Activated CD4-positive, alpha-beta T cell treated with anti-CD3 and anti-CD28 coated beads for 36 hours (primary cell): ENCODE results near the gene CASK. TPM values are rescaled to one million over a fixed set of nuclear protein-coding genes. Genes with fewer than 3 reads are reported as not detected.

Source experiments
- ATAC-seq: fragments of 200-7000 bp; cut with Tn5 transposase; one replicate; pipeline ENCODE4 v1.10.0; 2021; ENCODE audit warnings: mild to moderate bottlenecking, moderate library complexity
- CTCF ChIA-PET: fragments of 350-600 bp; sonication (Branson Sonifier 250); formaldehyde crosslinking; loops from one replicate; lab custom pipeline; 2021; ENCODE audit warnings: antibody characterized with exemption; lab: Charles Lee
- POLR2A ChIA-PET: fragments of 350-600 bp; sonication (Branson Sonifier 250); formaldehyde crosslinking; loops from one replicate; lab custom pipeline; 2021; ENCODE audit warnings: antibody characterized with exemption, inconsistent platforms; lab: Charles Lee
- DNase-seq: peaks from one replicate; pipeline ENCODE4 v3.0.0-alpha.2; 2020
- H3K27ac Mint-ChIP-seq: one replicate; pipeline ENCODE4 v1.8.0; 2021; ENCODE audit warnings: mixed read lengths
- H3K27me3 Mint-ChIP-seq: one replicate; pipeline ENCODE4 v1.8.0; 2021; ENCODE audit warnings: mixed read lengths
- H3K36me3 Mint-ChIP-seq: one replicate; pipeline ENCODE4 v1.8.0; 2021; ENCODE audit warnings: low read depth, mixed read lengths
- H3K4me1 Mint-ChIP-seq: one replicate; pipeline ENCODE4 v1.8.0; 2021; ENCODE audit warnings: mixed read lengths
- H3K4me3 Mint-ChIP-seq: one replicate; pipeline ENCODE4 v1.8.0; 2021; ENCODE audit warnings: mild to moderate bottlenecking, moderate library complexity, mixed read lengths
- H3K9me3 Mint-ChIP-seq: one replicate; pipeline ENCODE4 v1.8.0; 2021; ENCODE audit warnings: low read depth, mixed read lengths
- intact Hi-C, 2 experiments: fragments of 100-400 bp; cut with DNase I in 1 of 2; cut with micrococcal nuclease in 1 of 2; formaldehyde crosslinking; loops; one replicate each; pipeline versions ENCODE4 v1.14.2 to v1.15.1; 2022 to 2024; cut with DNase I, micrococcal nuclease
- total RNA-seq, 2 experiments: library from RNA; stranded (reverse); gene quantifications; one replicate each; pipeline ENCODE4 v1.2.3, GENCODE V29; 2021

Gene CASK
- total RNA-seq, 2 experiments from 2014 or later = 14.4 to 15.0 TPM

- peak; percentile 47 for ATAC-seq
- ChIA-PET POLR2A (interaction anchor here (0.6 kb wide), 1 partner anchor 127 kb away, joined by 3 read pairs; no protein-coding TSS in a partner anchor), CTCF (interaction anchor here (1.0 kb wide), 1 partner anchor 9 kb away, joined by 4 read pairs; no protein-coding TSS in a partner anchor)
- Mint-ChIP-seq H3K4me3 (no peak overlapping the region), H3K9me3 (peaks cover 2% of the 10 kb centered on the region), H3K27me3 (no peaks in the 10 kb centered on the region), H3K27ac (peak overlapping the region; percentile 25), H3K4me1 (peaks cover 39% of the 10 kb centered on the region), H3K36me3 (peaks cover 2% of the 10 kb centered on the region)
- DNase-seq = no peak
- intact Hi-C loops = loop anchor here in 1 of 2 experiments (5.0 kb wide), 1 partner anchor 112 kb away; no protein-coding TSS in a partner anchor
Observed at GRCh38 chrX:41909068-41909467, 14.3 kb downstream of the CASK start.

GRCh38 chrX:41906515-41907187, 16.7 kb downstream of the CASK start:
- peak; percentile 72 for ATAC-seq
- Mint-ChIP-seq H3K27ac (peak overlapping the region; percentile 72), H3K4me3 (no peak overlapping the region), H3K36me3 (peaks cover 11% of the 10 kb centered on the region), H3K9me3 (peaks cover 2% of the 10 kb centered on the region), H3K4me1 (peaks cover 44% of the 10 kb centered on the region), H3K27me3 (no peaks in the 10 kb centered on the region)
- intact Hi-C loops = loop anchor here (2.0 to 5.0 kb wide), 2 partner anchors 14 to 109 kb away; no protein-coding TSS in a partner anchor
- DNase-seq = peak; percentile 55
- POLR2A ChIA-PET = interaction anchor here (0.5 kb wide), 1 partner anchor 1751 kb away, joined by 6 read pairs; no protein-coding TSS in a partner anchor
- CTCF ChIA-PET = interaction anchor here (0.7 to 1.8 kb wide), 2 partner anchors 12 kb away, joined by 3 to 4 read pairs; no protein-coding TSS in a partner anchor

- H3K4me3 Mint-ChIP-seq = no peak overlapping the region
- peaks cover 8% of the 10 kb centered on the region for H3K9me3 Mint-ChIP-seq
- peaks cover 32% of the 10 kb centered on the region for H3K4me1 Mint-ChIP-seq
- ATAC-seq (no peak), DNase-seq (no peak)
- no peak overlapping the region for H3K27ac Mint-ChIP-seq
- ChIA-PET CTCF (no interaction called here), POLR2A (no interaction called here)
- H3K27me3 Mint-ChIP-seq = no peaks in the 10 kb centered on the region
- intact Hi-C loops = no loop called here
- peaks cover 15% of the 10 kb centered on the region for H3K36me3 Mint-ChIP-seq
Observed at GRCh38 chrX:41903544-41903943, 19.8 kb downstream of the CASK start.

GRCh38 chrX:41900321-41900720, 23.0 kb downstream of the CASK start:
- DNase-seq = no peak
- Mint-ChIP-seq H3K36me3 (peaks cover 24% of the 10 kb centered on the region), H3K27me3 (no peaks in the 10 kb centered on the region), H3K4me1 (peaks cover 14% of the 10 kb centered on the region), H3K4me3 (no peak overlapping the region), H3K9me3 (peaks cover 12% of the 10 kb centered on the region), H3K27ac (no peak overlapping the region)
- ATAC-seq = no peak
- POLR2A ChIA-PET = no interaction called here
- CTCF ChIA-PET = no interaction called here
- intact Hi-C loops = no loop called here

- peaks cover 10% of the 10 kb centered on the region for H3K9me3 Mint-ChIP-seq
Observed at GRCh38 chrX:41895826-41896225, 27.5 kb downstream of the CASK start.

GRCh38 chrX:41890026-41890423, 33.3 kb downstream of the CASK start:
- POLR2A ChIA-PET = no interaction called here
- ATAC-seq (no peak), DNase-seq (no peak)
- H3K9me3 Mint-ChIP-seq = no peaks in the 10 kb centered on the region
- H3K36me3 Mint-ChIP-seq = peaks cover 22% of the 10 kb centered on the region
- H3K27ac Mint-ChIP-seq = no peak overlapping the region
- H3K4me1 Mint-ChIP-seq = peaks cover 19% of the 10 kb centered on the region
- CTCF ChIA-PET = no interaction called here
- H3K27me3 Mint-ChIP-seq = no peaks in the 10 kb centered on the region
- intact Hi-C loops = no loop called here
- H3K4me3 Mint-ChIP-seq = no peak overlapping the region

More at GRCh38 chrX:41895826-41896225, 27.5 kb downstream of the CASK start:
- no peak for DNase-seq
- H3K27me3 Mint-ChIP-seq = no peaks in the 10 kb centered on the region
- intact Hi-C loops = no loop called here
- no peaks in the 10 kb centered on the region for H3K4me1 Mint-ChIP-seq
- ChIA-PET POLR2A (no interaction called here), CTCF (interaction anchor here (0.6 kb wide), 2 partner anchors 99 to 209 kb away, joined by 3 read pairs; no protein-coding TSS in a partner anchor)
- no peak overlapping the region for H3K27ac Mint-ChIP-seq
- H3K36me3 Mint-ChIP-seq = peaks cover 25% of the 10 kb centered on the region
- H3K4me3 Mint-ChIP-seq = no peak overlapping the region
- ATAC-seq = no peak

- no peak for ATAC-seq
- no peak for DNase-seq
- no peak overlapping the region for H3K27ac Mint-ChIP-seq
- H3K4me1 Mint-ChIP-seq = peaks cover 21% of the 10 kb centered on the region
- CTCF ChIA-PET = no interaction called here
- no peaks in the 10 kb centered on the region for H3K9me3 Mint-ChIP-seq
- POLR2A ChIA-PET = no interaction called here
- intact Hi-C loops = no loop called here
- H3K36me3 Mint-ChIP-seq = peaks cover 20% of the 10 kb centered on the region
- H3K27me3 Mint-ChIP-seq = no peaks in the 10 kb centered on the region
- no peak overlapping the region for H3K4me3 Mint-ChIP-seq
Observed at GRCh38 chrX:41889317-41890025, 33.9 kb downstream of the CASK start.

- H3K36me3 Mint-ChIP-seq = peaks cover 12% of the 10 kb centered on the region
- H3K27me3 Mint-ChIP-seq = no peaks in the 10 kb centered on the region
- H3K27ac Mint-ChIP-seq = peak overlapping the region; percentile 42
- intact Hi-C loops = no loop called here
- no peaks in the 10 kb centered on the region for H3K9me3 Mint-ChIP-seq
- ChIA-PET CTCF (no interaction called here), POLR2A (no interaction called here)
- H3K4me3 Mint-ChIP-seq = no peak overlapping the region
- ATAC-seq = no peak
- peaks cover 33% of the 10 kb centered on the region for H3K4me1 Mint-ChIP-seq
- DNase-seq = no peak
Observed at GRCh38 chrX:41887691-41888090, 35.7 kb downstream of the CASK start.

GRCh38 chrX:41885724-41886123, 37.6 kb downstream of the CASK start:
- no peak overlapping the region for H3K4me3 Mint-ChIP-seq
- intact Hi-C loops = no loop called here
- H3K36me3 Mint-ChIP-seq = peaks cover 12% of the 10 kb centered on the region
- CTCF ChIA-PET = interaction anchor here (1.0 kb wide), 1 partner anchor 87 kb away, joined by 3 read pairs; no protein-coding TSS in a partner anchor
- DNase-seq (no peak), ATAC-seq (no peak)
- H3K27me3 Mint-ChIP-seq = no peaks in the 10 kb centered on the region
- H3K4me1 Mint-ChIP-seq = peaks cover 40% of the 10 kb centered on the region
- H3K27ac Mint-ChIP-seq = no peak overlapping the region
- POLR2A ChIA-PET = no interaction called here
- H3K9me3 Mint-ChIP-seq = no peaks in the 10 kb centered on the region

GRCh38 chrX:41881166-41881565, 42.2 kb downstream of the CASK start:
- ChIA-PET POLR2A (interaction anchor here (0.7 kb wide), 1 partner anchor 11 kb away, joined by 3 read pairs; no protein-coding TSS in a partner anchor), CTCF (interaction anchor here (0.6 kb wide), 1 partner anchor 216 kb away, joined by 3 read pairs; no protein-coding TSS in a partner anchor)
- Mint-ChIP-seq H3K4me1 (peaks cover 29% of the 10 kb centered on the region), H3K27me3 (no peaks in the 10 kb centered on the region), H3K36me3 (no peaks in the 10 kb centered on the region), H3K9me3 (no peaks in the 10 kb centered on the region), H3K4me3 (no peak overlapping the region), H3K27ac (no peak overlapping the region)
- intact Hi-C loops = no loop called here
- no peak for ATAC-seq
- DNase-seq = no peak

- Mint-ChIP-seq H3K27me3 (no peaks in the 10 kb centered on the region), H3K4me3 (no peak overlapping the region), H3K36me3 (peaks cover 2% of the 10 kb centered on the region), H3K27ac (no peak overlapping the region), H3K9me3 (no peaks in the 10 kb centered on the region), H3K4me1 (peaks cover 26% of the 10 kb centered on the region)
- DNase-seq (no peak), ATAC-seq (no peak)
- intact Hi-C loops = no loop called here
- ChIA-PET CTCF (no interaction called here), POLR2A (no interaction called here)
Observed at GRCh38 chrX:41877167-41877566, 46.2 kb downstream of the CASK start.
